ENCODE measurements around the gene OR4D11.
A peak's percentile ranks its signal among the peaks of the same experiment; 100 is the strongest.

OR4D11 gene

GRCh38 chr11:59550368-59550841 lies 47.0 kb downstream of the OR4D11 start:
- DNase-seq = peak; percentile 79

- peak; percentile 95 for DNase-seq
Observed at GRCh38 chr11:59550842-59551658, 47.7 kb downstream of the OR4D11 start.

GRCh38 chr11:59551659-59552521 lies 48.5 kb downstream of the OR4D11 start:
- peak; percentile 64 for DNase-seq

- no peak for DNase-seq
Observed at GRCh38 chr11:59552844-59553243, 49.5 kb downstream of the OR4D11 start.

- DNase-seq = no peak
Observed at GRCh38 chr11:59553323-59553722, 49.9 kb downstream of the OR4D11 start.

All from suppressor macrophage treated with lipopolysaccharide for 4 hours (primary cell).